Stomach smooth muscle (tissue), 2 donors: ENCODE data around the gene TOM1L2.

ENCODE experiments used
- H3K27ac ChIP-seq: one replicate; pipeline ENCODE4 v1.7.0; 2013; ENCODE audit warnings: mild to moderate bottlenecking, low read length, inconsistent platforms
- H3K27me3 ChIP-seq, 2 donors: one replicate each; pipeline ENCODE4 v1.7.0; 2013; ENCODE audit warnings: low read length in 2 of 2; ENCODE audit not compliant: insufficient read depth in 2 of 2, control insufficient read depth in 1 of 2
- H3K36me3 ChIP-seq, 2 donors: one replicate each; pipeline ENCODE4 v1.7.0; 2013; ENCODE audit warnings: low read length in 2 of 2; ENCODE audit not compliant: control insufficient read depth in 2 of 2, insufficient read depth in 2 of 2
- H3K4me1 ChIP-seq: one replicate; pipeline ENCODE4 v1.7.0; 2013; ENCODE audit warnings: low read length; ENCODE audit not compliant: control insufficient read depth, insufficient read depth
- H3K4me3 ChIP-seq, 2 donors: one replicate each; pipeline ENCODE4 v1.7.0; 2013; ENCODE audit warnings: low read length in 2 of 2
- H3K9ac ChIP-seq, 2 donors: one replicate each; pipeline ENCODE4 v1.7.0; 2013; ENCODE audit warnings: low read length in 2 of 2, mild to moderate bottlenecking in 1 of 2
- H3K9me3 ChIP-seq, 2 donors: one replicate each; pipeline ENCODE4 v1.7.0; 2013; ENCODE audit warnings: low read length in 2 of 2; ENCODE audit not compliant: control insufficient read depth in 2 of 2
- donor health status: healthy.
- donor health status: Pancreatic carcinoma.

The TOM1L2 gene

GRCh38 chr17:17971431-17972125 is 622 bp downstream of the TOM1L2 start:
- H3K9ac ChIP-seq = peak overlapping the region; percentile 79 to 86
- H3K27ac ChIP-seq = peak overlapping the region; percentile 82
- H3K9me3 ChIP-seq = no peaks in the 10 kb centered on the region
- H3K4me1 ChIP-seq = peaks cover 19% of the 10 kb centered on the region
- H3K36me3 ChIP-seq = no peaks in the 10 kb centered on the region
- no peaks in the 10 kb centered on the region for H3K27me3 ChIP-seq
- peak overlapping the region; percentile 77 to 86 for H3K4me3 ChIP-seq

- Histone ChIP-seq H3K4me1 (peaks cover 19% of the 10 kb centered on the region), H3K4me3 (peak overlapping the region; percentile 77 to 86), H3K36me3 (no peaks in the 10 kb centered on the region), H3K9me3 (no peaks in the 10 kb centered on the region), H3K9ac (peak overlapping the region; percentile 79 to 86), H3K27me3 (no peaks in the 10 kb centered on the region), H3K27ac (peak overlapping the region; percentile 82)
Measured at GRCh38 chr17:17970699-17971430, 1.3 kb downstream of the TOM1L2 start.

GRCh38 chr17:17966399-17966798 is 5.8 kb downstream of the TOM1L2 start:
- H3K4me3 ChIP-seq = no peak overlapping the region
- no peaks in the 10 kb centered on the region for H3K9me3 ChIP-seq
- no peak overlapping the region for H3K27ac ChIP-seq
- no peaks in the 10 kb centered on the region for H3K27me3 ChIP-seq
- H3K36me3 ChIP-seq = no peaks in the 10 kb centered on the region
- H3K9ac ChIP-seq = no peak overlapping the region
- peaks cover 16% of the 10 kb centered on the region for H3K4me1 ChIP-seq

GRCh38 chr17:17965152-17965721 is 7.0 kb downstream of the TOM1L2 start:
- no peaks in the 10 kb centered on the region for H3K27me3 ChIP-seq
- H3K9ac ChIP-seq = no peak overlapping the region
- no peaks in the 10 kb centered on the region for H3K9me3 ChIP-seq
- H3K4me3 ChIP-seq = no peak overlapping the region
- peaks cover 6% of the 10 kb centered on the region for H3K4me1 ChIP-seq
- no peaks in the 10 kb centered on the region for H3K36me3 ChIP-seq
- no peak overlapping the region for H3K27ac ChIP-seq

- no peak overlapping the region for H3K27ac ChIP-seq
Measured at GRCh38 chr17:17964710-17965109, 7.5 kb downstream of the TOM1L2 start.

GRCh38 chr17:17963694-17964436 is 8.3 kb downstream of the TOM1L2 start:
- no peak overlapping the region for H3K27ac ChIP-seq
- H3K27me3 ChIP-seq = no peaks in the 10 kb centered on the region
- no peak overlapping the region for H3K4me3 ChIP-seq
- peaks cover 11% of the 10 kb centered on the region for H3K4me1 ChIP-seq
- H3K9ac ChIP-seq = no peak overlapping the region
- H3K36me3 ChIP-seq = no peaks in the 10 kb centered on the region
- H3K9me3 ChIP-seq = no peaks in the 10 kb centered on the region

More at GRCh38 chr17:17964710-17965109, 7.5 kb downstream of the TOM1L2 start:
- Histone ChIP-seq H3K9ac (no peak overlapping the region), H3K4me1 (peaks cover 5% of the 10 kb centered on the region), H3K36me3 (no peaks in the 10 kb centered on the region), H3K9me3 (no peaks in the 10 kb centered on the region), H3K4me3 (no peak overlapping the region), H3K27me3 (no peaks in the 10 kb centered on the region)

GRCh38 chr17:17963066-17963465 is 9.1 kb downstream of the TOM1L2 start:
- Histone ChIP-seq H3K4me1 (peaks cover 19% of the 10 kb centered on the region), H3K27ac (no peak overlapping the region), H3K27me3 (no peaks in the 10 kb centered on the region), H3K4me3 (no peak overlapping the region), H3K36me3 (no peaks in the 10 kb centered on the region), H3K9me3 (no peaks in the 10 kb centered on the region), H3K9ac (no peak overlapping the region)

GRCh38 chr17:17960500-17961030 is 11.6 kb downstream of the TOM1L2 start:
- no peak overlapping the region for H3K4me3 ChIP-seq
- peaks cover 0 to 2% of the 10 kb centered on the region in 2 donors for H3K36me3 ChIP-seq
- H3K27ac ChIP-seq = no peak overlapping the region
- H3K4me1 ChIP-seq = peaks cover 24% of the 10 kb centered on the region
- no peaks in the 10 kb centered on the region for H3K27me3 ChIP-seq
- no peaks in the 10 kb centered on the region for H3K9me3 ChIP-seq
- H3K9ac ChIP-seq = peak overlapping the region in 1 of 2 donors; percentile 3

GRCh38 chr17:17959520-17960361 is 12.5 kb downstream of the TOM1L2 start:
- no peaks in the 10 kb centered on the region for H3K27me3 ChIP-seq
- H3K36me3 ChIP-seq = peaks cover 0 to 7% of the 10 kb centered on the region in 2 donors
- peak overlapping the region; percentile 3 to 14 for H3K9ac ChIP-seq
- peak overlapping the region; percentile 10 to 57 for H3K4me3 ChIP-seq
- H3K4me1 ChIP-seq = peaks cover 21% of the 10 kb centered on the region
- H3K9me3 ChIP-seq = no peaks in the 10 kb centered on the region
- H3K27ac ChIP-seq = peak overlapping the region; percentile 55
